ENCODE measurements around the gene PPHLN1.
"Not testable (repeated sequence)": the region's sequence is repeated elsewhere in the genome, so short reads cannot be mapped to it uniquely, and the experiment has no call there.

Gene PPHLN1

DNA sequence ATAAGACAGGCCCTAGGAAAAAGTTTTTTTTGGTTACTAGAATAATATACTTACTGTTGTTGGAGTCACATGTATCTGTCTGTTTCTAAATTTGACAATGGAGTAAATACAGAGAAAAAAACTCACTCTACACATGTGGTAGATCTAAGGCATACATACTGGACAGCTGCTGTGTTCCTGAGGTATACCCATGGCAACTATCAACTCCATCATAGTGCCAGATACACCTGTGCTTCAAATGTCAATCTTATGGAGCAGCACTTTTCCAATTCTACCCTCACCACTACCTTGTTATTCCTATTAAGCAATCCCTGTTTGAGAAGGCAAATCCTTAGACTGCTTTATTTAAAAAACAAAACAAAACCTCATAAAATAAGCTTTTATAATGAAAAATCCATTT lies 3.4 kb upstream of the PPHLN1 start:
- no peak for DNase-seq (ENCODE audit: low spot score)

DNA sequence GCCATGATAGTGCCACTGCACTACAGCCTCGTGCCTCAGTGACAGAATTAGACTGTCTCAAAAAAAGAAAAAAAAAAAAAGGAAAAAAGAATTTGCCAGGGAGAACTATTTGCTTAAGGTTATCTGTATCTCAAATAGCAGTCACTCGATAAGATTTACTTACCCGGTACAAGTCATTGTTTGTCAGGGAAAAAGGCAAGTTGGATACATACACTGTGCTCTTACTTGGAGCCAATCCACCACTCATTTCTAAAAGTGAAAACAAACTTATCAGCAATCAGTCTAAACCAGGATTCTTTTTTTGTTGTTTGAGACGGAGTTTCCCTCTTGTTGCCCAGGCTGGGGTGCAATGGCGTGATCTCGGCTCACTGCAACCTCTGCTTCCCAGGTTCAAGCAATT lies 2.1 kb upstream of the PPHLN1 start:
- DNase-seq (ENCODE audit: low spot score), result no peak

DNA sequence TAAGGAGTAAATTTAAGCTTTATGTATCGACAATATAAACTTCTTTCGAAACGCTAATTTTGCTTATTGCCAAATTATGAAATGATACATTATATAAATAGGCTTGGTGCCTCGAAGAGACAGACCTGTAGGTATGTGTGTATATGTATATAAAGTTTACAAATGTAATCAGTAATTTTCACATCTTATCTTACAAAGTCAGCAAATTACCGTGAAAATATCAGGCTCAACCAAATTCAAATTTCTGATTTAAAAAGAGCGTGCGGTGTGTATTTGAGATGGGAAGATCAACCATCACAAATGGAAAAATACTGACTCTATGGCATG lies 678 bp upstream of the PPHLN1 start:
- no peak for DNase-seq (ENCODE audit: low spot score)

DNA sequence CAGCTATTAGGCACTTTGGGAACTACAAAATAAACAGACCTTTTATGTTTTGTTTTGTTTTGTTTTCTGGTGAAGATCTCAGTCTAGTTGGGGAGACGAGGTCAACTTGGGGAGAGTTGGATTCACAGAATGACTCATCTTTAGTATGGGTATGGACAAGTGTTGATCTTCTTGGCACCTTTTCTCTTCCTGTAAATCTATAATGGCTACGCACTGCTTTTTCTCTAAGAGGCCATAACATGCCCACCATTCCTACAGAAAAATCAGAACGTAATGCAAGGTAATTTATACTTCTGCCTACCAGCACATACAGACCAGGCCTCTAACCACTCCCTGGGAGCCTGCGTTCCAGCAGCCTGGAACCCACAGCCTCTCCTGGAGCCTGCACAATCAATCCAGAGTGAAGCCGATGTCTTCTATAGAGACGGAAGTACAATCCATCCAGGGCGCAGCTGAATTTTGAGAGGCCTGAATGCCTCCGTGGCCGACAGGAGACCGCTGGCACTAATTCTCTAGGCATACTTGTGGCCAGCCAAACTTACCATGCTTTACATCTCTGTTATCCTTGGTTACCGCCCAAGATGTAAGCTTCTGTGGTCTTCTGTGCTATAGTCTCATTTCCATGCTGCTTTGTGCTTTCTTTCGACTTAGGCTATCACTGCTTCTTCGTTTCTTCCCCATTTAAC lies 717 bp downstream of the PPHLN1 start:
- peak; percentile 35 for DNase-seq (ENCODE audit: low spot score)

DNA sequence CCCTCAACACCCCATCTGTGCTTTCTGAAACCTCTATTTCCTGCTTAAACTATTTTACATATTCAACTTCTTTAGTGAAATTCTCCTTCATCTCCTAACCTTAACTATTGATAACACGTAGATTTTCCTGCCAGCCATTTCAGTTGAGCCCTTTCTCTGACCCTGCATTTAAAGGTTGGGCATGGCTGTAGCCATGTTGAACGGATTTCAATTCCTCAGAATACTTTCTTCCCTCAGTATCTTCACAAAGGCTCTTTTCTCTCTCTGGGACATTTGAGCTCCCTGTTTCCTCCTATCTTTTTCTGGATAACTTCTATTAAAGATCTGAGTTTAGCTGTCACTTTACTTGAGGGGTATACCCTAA lies 1.2 kb downstream of the PPHLN1 start:
- no peak for DNase-seq (ENCODE audit: low spot score)

DNA sequence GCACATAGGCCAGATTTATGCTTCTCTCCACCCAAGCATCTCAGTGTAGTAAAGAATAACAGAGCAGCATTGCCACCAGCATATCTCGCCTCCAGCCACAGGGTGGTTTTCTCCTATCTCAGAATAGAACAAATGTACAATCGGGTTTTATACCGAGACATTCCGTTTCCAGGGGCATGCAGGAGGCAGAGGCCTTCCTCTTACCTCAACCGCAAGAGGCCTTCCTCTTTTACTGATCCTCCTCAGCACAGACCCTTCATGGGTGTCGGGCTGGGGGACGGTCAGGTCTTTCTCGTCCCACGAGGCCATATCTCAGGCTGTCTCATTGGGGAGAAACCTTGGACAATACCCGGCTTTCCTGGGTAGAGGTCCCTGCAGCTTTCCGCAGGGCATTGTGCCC lies 4.1 kb downstream of the PPHLN1 start:
- not testable (repeated sequence) for DNase-seq (ENCODE audit: low spot score)

DNA sequence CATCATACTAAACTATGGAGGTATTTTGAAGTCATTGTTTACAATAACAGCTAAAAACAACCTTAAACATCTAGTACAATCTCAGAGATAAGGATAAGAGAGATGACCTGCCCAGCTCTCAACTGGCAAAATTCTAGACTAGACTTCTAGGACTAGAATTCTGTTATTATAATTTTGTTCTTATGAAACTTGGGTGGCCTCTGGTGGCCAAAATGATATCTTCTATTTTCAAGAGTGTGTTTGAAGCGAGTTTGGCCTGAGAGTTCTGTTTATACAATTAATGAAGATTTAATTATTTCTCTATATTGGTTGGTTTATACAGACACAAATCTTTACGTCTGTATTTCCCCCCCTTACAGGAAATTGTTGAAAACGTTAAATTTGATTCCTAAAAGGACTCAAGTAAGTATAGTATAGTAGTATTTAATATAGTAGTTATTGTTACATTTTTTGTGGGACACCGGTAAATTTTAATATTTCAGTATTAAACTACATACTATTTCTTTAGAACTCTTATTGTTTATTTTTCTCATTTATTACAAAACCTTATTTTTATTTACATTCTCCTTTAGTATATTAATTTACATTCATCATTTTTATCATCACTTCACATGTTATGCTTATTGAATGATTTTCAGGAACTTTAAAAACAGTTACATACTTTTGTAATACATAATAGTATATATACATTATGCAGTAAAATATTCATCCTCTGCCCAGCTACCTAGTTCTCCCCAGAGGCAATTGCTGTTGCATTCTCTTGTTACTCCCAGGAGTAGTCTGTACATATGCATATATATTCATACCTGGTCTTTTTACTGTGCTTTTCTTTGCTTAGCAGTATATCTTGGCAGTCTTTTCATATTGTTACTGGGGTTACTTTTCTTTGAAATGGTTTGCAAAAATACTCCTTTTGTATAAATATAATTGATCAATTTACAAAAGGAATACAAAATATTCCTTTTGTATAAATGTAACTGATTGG lies 6.6 kb downstream of the PPHLN1 start:
- DNase-seq (ENCODE audit: low spot score), result peak; percentile 44

DNA sequence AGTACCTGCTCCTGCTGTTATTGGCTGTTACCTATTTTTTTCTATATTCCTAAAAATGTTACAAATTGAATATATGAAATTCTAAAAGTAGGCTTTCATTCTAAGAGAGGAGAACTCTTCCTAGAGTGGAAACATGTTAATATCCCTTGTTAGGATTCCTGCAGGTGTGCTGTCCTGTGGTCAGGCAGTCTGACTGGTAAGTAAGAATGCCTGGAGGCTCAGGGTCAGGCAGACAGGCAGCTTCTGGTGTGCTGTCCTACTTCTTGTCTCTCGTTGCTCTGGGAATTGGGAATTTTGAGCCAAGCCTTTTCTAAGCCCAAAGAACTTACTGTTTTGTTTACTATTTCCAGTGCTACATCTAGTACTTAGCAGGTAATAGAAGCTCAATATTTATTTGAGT lies 10.3 kb downstream of the PPHLN1 start:
- no peak for DNase-seq (ENCODE audit: low spot score)

DNA sequence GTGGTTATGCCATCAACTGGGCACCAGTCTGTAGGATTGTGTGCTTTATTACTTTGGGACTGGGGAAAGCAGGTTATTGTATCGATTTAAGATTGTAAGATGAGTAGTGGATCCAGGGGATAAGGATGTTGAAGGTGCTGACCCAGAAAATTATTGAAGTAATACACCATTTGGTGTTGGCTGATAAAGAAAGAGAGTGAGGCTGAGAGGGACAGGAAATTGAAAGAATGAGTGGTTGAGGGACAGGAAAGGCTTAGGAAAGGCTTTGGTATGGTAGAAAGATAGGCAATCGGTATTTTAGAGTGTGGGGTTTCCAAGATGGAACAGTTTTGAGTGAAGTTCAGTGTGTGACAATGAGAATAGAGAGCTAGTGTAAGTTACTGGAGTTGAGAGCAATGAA lies 12.3 kb downstream of the PPHLN1 start:
- DNase-seq (ENCODE audit: low spot score), result no peak

DNA sequence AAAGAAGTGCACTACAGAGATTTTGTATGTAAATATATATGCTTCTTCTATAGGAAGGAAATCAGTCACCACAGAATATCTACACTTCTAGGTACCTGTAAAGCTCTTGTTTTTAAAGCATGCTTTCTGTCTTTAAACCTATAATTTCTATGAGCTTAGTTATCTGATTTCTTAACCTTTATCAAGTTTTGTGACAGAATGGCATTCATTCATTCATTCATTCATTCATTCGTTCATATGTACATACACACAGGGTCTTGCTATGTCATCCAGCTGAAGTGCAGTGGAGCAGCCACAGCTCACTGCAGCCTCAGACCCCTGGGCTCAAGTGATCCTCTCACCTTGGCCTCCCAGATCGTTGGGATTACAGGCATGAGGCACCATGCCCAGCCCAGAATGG lies 16.1 kb downstream of the PPHLN1 start:
- DNase-seq (ENCODE audit: low spot score), result no peak

DNA sequence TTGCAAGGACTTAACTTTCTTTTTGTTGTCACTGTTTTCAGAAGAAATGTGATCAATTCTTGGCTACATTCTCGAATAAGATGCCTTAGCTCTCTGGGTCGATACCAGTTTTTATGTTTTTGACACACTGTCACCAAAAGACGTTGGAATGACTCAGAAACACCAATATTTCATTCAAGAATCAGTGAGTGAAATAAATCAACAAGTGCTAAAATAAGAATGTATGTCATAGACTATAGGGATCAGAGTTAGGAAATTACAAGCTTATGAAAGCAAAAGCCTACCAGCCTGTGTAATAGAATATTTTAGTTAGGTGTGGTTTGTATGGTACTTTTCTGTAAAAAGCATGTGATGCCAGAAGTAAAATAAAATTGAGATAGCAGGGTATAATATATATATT lies 17.8 kb downstream of the PPHLN1 start:
- no peak for DNase-seq (ENCODE audit: low spot score)

DNA sequence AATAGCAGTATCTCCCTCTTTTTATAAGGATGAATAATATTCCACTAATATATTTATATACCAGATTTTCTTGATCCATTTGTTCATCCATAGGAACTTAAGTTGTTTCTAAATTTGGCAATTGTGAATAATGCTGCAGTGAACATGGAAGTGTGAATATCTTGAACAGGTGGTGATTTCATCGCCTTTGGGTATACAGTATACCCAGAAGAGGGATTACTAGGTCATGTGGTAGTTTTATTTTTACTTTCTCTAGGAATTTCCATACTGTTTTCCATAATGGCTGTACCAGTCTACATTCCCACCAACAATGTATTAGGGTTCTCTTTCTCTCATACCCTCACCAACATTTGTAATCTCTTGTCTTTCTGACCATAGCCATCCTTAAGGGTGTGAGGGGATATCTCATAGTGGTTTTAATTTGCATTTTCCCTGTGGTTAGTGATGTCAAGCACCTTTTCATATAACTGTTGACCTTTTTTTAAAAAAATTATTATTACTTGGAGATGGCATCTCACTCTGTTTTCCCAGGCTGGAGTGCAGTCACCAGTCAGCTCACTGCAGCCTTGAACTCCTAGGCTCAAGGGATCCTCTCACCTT lies 20.5 kb downstream of the PPHLN1 start:
- DNase-seq (ENCODE audit: low spot score), result no peak

DNA sequence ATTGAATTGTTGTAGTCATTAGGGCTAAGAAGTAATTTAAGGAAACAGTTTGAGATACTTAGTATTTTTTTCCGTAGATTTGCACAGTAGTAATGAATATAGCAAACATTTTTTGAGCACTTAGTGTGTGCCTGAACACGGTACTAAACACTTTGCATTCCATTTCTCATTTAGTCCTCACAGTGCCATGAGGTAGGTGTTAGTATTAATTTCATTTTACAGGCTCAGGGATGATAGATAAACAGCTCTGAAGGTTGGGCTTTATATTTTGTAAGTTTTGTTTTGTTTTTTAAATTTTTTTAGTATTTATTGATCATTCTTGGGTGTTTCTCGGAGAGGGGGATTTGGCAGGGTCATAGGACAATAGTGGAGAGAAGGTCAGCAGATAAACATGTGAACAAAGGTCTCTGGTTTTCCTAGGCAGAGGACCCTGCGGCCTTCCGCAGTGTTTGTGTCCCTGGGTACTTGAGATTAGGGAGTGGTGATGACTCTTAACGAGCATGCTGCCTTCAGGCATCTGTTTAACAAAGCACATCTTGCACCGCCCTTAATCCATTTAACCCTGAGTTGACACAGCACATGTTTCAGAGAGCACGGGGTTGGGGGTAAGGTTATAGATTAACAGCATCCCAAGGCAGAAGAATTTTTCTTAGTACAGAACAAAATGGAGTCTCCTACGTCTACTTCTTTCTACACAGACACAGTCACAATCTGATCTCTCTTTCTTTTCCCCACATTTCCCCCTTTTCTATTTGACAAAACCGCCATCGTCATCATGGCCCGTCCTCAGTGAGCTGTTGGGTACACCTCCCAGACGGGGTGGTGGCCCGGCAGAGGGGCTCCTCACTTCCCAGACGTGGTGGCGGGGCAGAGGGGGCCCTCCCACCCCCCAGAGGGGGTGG lies 23.4 kb downstream of the PPHLN1 start:
- DNase-seq (ENCODE audit: low spot score), result not testable (repeated sequence)

DNA sequence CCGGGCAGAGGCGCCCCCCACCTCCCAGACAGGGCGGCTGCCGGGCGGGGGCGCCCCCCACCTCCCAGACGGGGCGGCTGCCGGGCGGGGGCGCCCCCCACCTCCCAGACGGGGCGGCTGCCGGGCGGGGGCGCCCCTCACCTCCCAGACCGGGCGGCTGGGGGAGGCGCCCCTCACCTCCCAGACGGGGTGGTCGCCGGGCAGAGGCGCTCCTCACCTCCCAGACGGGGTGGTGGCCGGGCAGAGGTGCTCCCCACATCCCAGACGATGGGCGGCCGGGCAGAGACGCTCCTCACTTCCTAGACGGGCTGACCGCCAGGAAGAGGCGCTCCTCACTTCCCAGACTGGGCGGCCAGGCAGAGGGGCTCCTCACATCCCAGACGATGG lies 24.0 kb downstream of the PPHLN1 start:
- not testable (repeated sequence) for DNase-seq (ENCODE audit: low spot score)

DNA sequence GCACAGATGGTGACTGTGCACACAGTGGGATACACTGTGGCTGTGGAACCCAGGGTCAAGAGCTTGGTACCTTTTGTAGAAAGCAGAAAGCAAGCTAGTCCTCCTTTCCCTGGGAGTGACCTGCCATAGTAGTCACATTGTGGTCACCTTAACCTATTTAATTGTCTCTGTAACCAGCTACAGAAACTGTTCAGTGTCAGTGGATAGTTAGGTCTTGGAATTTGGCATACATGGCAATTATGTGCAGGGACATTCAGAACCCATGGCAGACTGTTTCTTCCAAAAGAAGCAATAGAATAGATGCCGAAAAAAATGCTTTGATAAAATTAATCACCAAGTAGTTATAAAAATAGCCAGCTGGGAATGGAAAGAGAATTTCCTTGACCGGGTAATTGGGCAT lies 30.4 kb downstream of the PPHLN1 start:
- no peak for DNase-seq (ENCODE audit: low spot score)

DNA sequence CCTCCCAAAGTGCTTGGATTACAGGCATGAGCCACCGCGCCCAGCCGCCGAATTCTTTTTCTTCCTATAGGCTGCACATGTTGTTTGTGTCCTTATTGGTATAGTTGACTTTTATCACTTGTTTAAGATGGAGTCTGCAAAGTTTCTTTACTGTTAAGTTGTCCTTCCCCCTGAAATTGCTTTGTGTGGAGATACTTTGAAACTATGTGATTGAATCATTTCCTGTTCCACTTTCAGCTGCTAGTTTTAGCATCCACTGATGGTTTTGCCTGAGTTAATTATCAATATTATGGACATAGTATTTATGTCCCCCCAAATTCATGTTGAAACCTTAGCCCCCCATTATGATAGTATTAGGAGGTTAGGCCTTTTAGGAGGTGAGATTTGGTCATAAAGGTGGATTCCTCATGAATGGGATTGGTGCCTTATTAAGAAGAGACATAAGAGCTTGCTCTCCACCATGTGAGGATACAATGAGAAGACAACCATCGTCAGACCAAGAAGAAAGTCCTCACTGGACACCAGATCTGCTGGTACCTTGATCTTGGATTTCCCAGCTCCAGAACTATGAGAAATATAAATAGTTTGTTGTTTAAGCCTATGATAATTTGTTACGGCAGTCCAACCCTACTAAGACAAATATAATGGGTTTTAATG lies 34.9 kb downstream of the PPHLN1 start:
- DNase-seq (ENCODE audit: low spot score), result no peak

DNA sequence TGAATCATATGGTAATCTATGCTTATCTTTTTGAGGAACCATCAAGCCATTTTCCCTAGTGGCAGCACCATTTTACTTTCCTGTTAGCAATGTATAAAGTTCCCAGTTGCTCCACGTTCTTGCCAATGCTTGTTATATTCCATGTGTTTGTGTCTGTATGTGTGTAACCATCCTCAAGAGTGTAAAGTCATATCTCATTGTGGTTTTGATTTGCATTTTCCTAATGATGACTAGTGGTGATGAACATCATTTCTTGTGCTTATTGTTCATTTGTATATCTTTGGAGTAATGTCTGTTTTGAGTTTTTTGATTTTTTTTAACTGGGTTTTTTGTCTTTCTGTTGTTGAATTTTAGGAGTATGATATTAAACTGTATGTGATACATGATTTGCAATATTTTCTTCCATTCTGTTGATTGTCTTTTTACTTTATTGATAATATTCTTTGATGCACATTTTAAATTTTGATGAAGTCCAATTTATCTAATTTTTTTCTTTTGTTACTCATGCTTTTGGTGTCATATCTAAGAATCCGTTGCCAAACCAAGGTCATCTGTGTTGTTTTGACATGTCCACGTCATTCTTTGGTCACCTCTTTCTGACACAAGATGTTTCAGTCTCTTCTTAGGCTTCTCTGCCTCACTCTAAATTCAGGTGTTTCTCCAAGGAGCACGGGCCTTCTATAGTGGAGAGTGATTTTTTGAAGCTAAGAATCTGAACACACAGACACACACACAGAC lies 36.1 kb downstream of the PPHLN1 start:
- DNase-seq (ENCODE audit: low spot score), result no peak

DNA sequence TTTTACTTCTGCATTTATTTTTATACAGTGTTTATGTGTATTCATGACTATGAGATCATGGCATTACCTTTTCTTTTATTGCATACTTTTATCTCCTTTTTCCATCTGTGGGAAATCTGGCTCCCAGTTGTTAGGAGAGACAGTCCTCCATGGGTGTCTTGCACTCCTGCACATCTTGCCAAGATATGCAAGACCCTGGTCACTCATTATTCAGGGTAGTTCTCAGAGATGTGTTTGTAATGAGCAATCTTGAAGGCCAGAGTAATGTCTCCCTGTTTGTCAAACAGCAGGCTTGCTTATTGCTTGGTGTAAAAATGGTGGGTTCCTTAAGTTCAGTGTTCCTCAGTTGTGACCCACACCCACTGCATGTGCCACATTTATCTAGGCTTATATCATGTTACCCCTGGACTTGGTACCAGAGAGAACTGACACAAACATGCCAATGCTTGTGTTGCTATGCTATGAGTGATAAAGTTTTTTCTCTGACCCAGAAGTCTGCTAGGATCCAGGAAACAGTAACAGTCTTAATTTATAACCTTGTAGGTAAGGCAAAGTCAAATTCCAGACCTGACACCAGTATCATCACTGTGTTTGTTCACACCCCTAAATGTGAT lies 36.8 kb downstream of the PPHLN1 start:
- no peak for DNase-seq (ENCODE audit: low spot score)

DNA sequence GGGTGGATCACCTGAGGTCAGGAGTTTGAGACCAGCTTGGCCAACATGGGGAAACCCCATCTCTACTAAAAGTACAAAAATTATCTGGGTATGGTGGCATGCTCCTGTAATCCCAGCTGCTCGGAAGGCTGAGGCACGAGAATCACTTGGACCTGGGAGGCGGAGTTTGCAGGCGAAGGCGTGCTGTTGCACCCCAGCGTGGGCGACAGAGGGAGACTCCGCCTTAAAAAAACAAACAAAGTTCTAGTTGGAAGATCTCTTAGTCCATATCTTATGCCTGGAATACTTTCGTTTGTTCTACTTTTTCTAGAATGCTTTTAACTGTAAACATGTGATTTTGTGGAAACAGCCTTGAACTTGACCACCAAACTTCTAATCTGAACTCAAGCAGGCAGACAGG lies 38.7 kb downstream of the PPHLN1 start:
- no peak for DNase-seq (ENCODE audit: low spot score)

DNA sequence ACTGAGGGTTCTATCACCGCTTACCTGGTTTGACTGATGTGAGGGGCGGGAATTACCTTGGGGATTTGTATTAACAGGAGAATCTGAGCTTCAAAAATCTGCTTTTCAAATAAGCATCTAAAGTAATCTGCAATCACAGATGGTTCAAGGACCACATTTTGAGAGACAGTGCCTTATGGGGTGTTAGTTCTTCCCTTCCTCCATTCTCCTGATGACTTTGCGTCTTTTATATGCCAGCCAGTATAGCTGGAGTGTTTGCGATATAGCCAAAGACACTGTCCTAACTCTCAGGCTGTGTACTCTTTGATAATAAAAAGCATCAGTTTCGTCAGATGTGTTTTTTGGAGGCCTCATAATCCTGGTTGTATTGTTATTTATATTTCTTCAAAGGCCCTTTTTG lies 39.5 kb downstream of the PPHLN1 start:
- DNase-seq (ENCODE audit: low spot score), result no peak

DNA sequence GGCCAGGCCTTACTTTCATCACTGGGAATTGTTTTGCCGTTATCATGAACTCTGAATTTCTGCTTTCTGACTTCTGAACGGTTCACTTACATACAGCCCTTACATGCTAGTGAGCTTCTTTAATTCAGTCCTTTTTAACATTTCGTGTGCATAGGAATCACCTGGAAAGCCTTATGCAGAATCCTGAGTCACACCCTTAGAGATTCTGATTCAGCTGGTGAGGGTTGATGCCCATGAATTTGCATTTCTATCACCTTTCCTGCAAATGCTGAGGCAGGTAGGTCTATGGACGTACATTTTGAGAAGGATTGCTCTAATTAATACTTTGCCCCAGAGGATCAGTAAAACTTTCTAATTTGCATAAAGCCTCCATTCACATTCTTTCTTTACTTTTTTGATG lies 44.0 kb downstream of the PPHLN1 start:
- DNase-seq (ENCODE audit: low spot score), result no peak
